Right lobe of liver (tissue), 6 donors: ENCODE data around the gene MEGF9. TPM values are rescaled to one million over a fixed set of nuclear protein-coding genes. Genes with fewer than 3 reads are reported as not detected.
A peak's percentile ranks its signal among the peaks of the same experiment; 100 is the strongest.

ENCODE experiments used
- ATAC-seq, 4 donors: fragments of 200-7000 bp; cut with Tn5 transposase; one replicate each; pipeline ENCODE4 v1.9.1; 2020; ENCODE audit warnings: mild to moderate bottlenecking in 4 of 4, moderate library complexity in 4 of 4
- DNase-seq, 3 donors: peaks; one replicate each; pipeline ENCODE4 v3.0.0-alpha.2; 2020
- H3K27ac ChIP-seq, 3 donors: fragments of 200-600 bp; one replicate each; pipeline ENCODE4 v1.8.0; 2022
- H3K27me3 ChIP-seq, 2 donors: fragments of 200-600 bp; one replicate each; pipeline ENCODE4 v1.8.0; 2022
- H3K36me3 ChIP-seq, 4 donors: fragments of 200-600 bp; sonication (generic) in 1 of 4; one replicate each; pipeline versions ENCODE4 v1.5.1 to v1.8.0; 2017 to 2022; ENCODE audit warnings: control low read depth in 1 of 4
- H3K4me1 ChIP-seq, 4 donors: fragments of 200-600 bp; sonication (generic) in 1 of 4; one replicate each; pipeline versions ENCODE4 v1.5.1 to v1.8.0; 2017 to 2022; ENCODE audit warnings: control low read depth in 1 of 4
- H3K4me3 ChIP-seq, 3 donors: fragments of 200-600 bp; one replicate each; pipeline ENCODE4 v1.8.0; 2022
- H3K9me3 ChIP-seq, 4 donors: fragments of 200-600 bp; sonication (generic) in 1 of 4; one replicate each; pipeline versions ENCODE4 v1.5.1 to v1.8.0; 2017 to 2022; ENCODE audit warnings: control low read depth in 1 of 4
- POLR2A ChIP-seq: fragments of 450-650 bp; IDR thresholded peaks from one replicate; pipeline ENCODE4 v1.6.1; 2017; ENCODE audit warnings: antibody characterized with exemption, mild to moderate bottlenecking
- WGBS: methylation state at CpG from one replicate; pipeline ENCODE4 v1.1.6; 2018; ENCODE audit warnings: low coverage, low lambda C conversion rate; ENCODE audit not compliant: insufficient coverage; ENCODE audit errors: missing lambda C conversion rate; 5-methylcytosine and 5-hydroxymethylcytosine counted together
- intact Hi-C, 2 donors: fragments of 100-400 bp; cut with DNase I; formaldehyde crosslinking; loops; one replicate each; pipeline versions ENCODE4 v1.11.2 to v1.14.1; 2022
- total RNA-seq, 6 experiments: library from RNA; depleted of rRNA in 2 of 6; stranded (reverse); fragments of >200 nt in 2 of 6; fragmentation: NEBNext Ultra II Directional in 3 of 6; extraction: Animal tissue kit (Norgen Biotek cat#: 25700) in 3 of 6; gene quantifications; one replicate each; pipeline versions ENCODE4 v1.1.0 to v1.2.4, GENCODE V29; 2016 to 2023
- TF ChIP-seq, protein P1 (sequence below), 4 donors: fragments of 200-600 bp in 3 of 4; fragments of 450-650 bp in 1 of 4; IDR thresholded peaks; one replicate each; pipeline versions ENCODE4 v1.5.1 to v1.8.0; 2016 to 2022; ENCODE audit warnings: antibody characterized with exemption in 4 of 4, mild to moderate bottlenecking in 2 of 4
- donor health status: DM: no; HTN: yes; CAD: no.
- donor health status: DM: no; HTN: no; CAD: no.
- donor health status: DM: no; HTN: no; CAD: no.
- donor health status: DM: no; HTN: yes; CAD: no.
- donor health status: DM: no; HTN: yes; CAD: no.

MEGF9 gene
- total RNA-seq, 6 experiments from 2014 or later: 26.8 to 49.0 (median 38.2) TPM

DNA sequence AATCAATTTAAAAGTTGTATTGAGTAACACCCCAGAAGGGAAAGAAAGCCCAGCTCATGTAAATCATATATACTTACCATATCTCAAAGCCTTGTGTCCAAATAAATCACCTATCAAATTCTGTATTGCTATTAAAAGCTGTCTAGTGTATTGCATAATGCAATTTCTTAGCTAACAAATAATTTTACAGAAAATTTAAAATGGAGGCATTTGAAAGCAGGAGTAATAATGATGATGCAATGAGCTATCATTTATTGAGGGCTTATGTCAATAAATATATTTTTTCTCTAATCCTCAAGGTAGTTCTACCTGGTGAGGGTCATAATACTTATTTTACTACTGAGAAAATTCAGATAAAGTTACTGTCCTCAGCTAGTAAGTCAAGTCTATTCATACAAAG is 91.5 kb downstream of the MEGF9 start:
- peaks cover 0 to 3% (median 1%) of the 10 kb centered on the region in 4 donors for H3K36me3 ChIP-seq

DNA sequence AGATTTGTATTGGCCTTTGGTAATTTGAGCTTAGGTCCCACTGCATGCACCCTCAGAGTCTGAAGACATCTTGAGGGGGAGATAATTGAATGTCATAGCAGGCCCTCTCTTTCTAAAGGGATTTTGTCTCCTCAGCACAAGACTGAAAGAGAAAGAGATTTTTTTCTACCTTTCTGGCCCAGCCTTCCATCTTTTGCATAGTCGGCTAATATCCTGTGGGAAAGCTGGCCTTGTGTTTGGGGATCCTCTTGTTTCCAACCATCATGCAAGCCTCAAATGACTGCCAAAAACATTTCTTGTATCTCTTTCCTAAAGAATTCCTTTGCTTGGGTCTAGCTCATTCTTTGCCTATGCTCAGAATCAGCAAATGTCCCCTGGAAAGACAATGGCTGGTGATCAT is 92.3 kb downstream of the MEGF9 start:
- H3K9me3 ChIP-seq: no peaks in the 10 kb centered on the region
- no peak for TF ChIP-seq POLR2A
- TF ChIP-seq, protein P1, sequence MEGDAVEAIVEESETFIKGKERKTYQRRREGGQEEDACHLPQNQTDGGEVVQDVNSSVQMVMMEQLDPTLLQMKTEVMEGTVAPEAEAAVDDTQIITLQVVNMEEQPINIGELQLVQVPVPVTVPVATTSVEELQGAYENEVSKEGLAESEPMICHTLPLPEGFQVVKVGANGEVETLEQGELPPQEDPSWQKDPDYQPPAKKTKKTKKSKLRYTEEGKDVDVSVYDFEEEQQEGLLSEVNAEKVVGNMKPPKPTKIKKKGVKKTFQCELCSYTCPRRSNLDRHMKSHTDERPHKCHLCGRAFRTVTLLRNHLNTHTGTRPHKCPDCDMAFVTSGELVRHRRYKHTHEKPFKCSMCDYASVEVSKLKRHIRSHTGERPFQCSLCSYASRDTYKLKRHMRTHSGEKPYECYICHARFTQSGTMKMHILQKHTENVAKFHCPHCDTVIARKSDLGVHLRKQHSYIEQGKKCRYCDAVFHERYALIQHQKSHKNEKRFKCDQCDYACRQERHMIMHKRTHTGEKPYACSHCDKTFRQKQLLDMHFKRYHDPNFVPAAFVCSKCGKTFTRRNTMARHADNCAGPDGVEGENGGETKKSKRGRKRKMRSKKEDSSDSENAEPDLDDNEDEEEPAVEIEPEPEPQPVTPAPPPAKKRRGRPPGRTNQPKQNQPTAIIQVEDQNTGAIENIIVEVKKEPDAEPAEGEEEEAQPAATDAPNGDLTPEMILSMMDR (IDR thresholded peaks at IDR 0.05): no peak

More for the DNA sequence above, 91.5 kb downstream of the MEGF9 start:
- intact Hi-C loops: no loop called here
- H3K9me3 ChIP-seq: no peaks in the 10 kb centered on the region
- TF ChIP-seq POLR2A: no peak
- peaks cover 0 to 24% (median 11%) of the 10 kb centered on the region in 4 donors for H3K4me1 ChIP-seq
- DNase-seq: no peak
- no peak overlapping the region for H3K4me3 ChIP-seq
- no peak for ATAC-seq
- no peak overlapping the region for H3K27ac ChIP-seq
- no peaks in the 10 kb centered on the region for H3K27me3 ChIP-seq

DNA sequence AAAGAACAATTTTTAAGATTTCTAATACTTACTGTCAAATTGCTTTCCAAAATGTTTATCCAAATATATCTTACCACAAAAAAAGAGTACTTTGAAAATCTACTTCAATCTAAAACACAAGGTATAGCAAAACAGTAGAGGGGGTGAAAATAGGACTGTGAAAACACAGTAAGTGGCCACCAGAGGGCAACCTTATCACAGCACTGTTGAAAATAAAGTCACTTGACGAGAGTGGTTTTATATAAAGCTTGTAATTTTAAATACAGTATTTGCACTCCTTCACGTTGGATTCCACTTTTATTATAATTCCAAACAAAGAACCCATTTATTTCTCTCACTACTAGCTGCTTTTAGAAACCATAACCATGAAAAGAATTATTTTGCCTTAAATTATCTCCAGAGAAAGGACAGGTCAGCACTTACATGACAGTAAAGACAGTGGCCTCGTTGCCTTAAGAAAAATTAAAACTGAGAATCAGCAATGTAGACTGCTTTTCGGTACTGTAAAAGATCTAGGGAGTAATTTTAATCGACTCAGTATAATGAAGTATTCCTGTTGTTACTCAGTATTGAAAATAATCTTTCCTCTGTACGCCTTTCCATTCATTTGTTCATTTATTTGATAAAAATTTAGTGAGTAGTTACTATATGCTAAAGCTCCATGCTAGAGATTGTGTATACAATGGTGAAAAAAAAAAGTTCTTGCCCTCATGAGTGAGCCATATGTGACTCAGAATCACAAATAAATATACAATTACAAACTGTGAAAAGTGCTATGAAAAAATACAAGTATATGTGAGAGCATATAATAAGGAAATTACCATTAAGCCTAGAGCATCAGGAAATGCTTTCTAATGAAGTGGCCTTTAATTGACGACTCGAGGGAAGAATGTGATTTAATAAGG is 94.3 kb downstream of the MEGF9 start:
- DNase-seq (peak in 1 of 3 donors; percentile 60), ATAC-seq (peak; percentile 83 to 92 (median 88))
- no peak overlapping the region for H3K4me3 ChIP-seq
- TF ChIP-seq, protein P1 (IDR thresholded peaks at IDR 0.05): peak; percentile 86 to 91 (median 88)
- TF ChIP-seq POLR2A: no peak
- peak overlapping the region in 1 of 3 donors; percentile 64 for H3K27ac ChIP-seq
- H3K9me3 ChIP-seq: no peaks in the 10 kb centered on the region
- intact Hi-C loops: no loop called here
- 36% methylated on average over 8 of the region's 8 CpGs for WGBS
- peaks cover 0 to 25% (median 12%) of the 10 kb centered on the region in 4 donors for H3K4me1 ChIP-seq
- peaks cover 0 to 3% (median 1%) of the 10 kb centered on the region in 4 donors for H3K36me3 ChIP-seq
- no peaks in the 10 kb centered on the region for H3K27me3 ChIP-seq

More for the DNA sequence above, 92.3 kb downstream of the MEGF9 start:
- DNase-seq: no peak
- H3K36me3 ChIP-seq: peaks cover 0 to 3% (median 1%) of the 10 kb centered on the region in 4 donors
- H3K27me3 ChIP-seq: no peaks in the 10 kb centered on the region
- WGBS: 100% methylated on average over 1 of the region's 1 CpG
- H3K4me1 ChIP-seq: peaks cover 0 to 24% (median 12%) of the 10 kb centered on the region in 4 donors
- intact Hi-C loops: no loop called here
- H3K4me3 ChIP-seq: no peak overlapping the region
- no peak overlapping the region for H3K27ac ChIP-seq
- ATAC-seq: no peak

GRCh38 chr9:120616966-120617935 is 97.0 kb downstream of the MEGF9 start:
- intact Hi-C loops: no loop called here
- H3K27me3 ChIP-seq: no peaks in the 10 kb centered on the region
- peaks cover 0 to 25% (median 12%) of the 10 kb centered on the region in 4 donors for H3K4me1 ChIP-seq
- H3K36me3 ChIP-seq: peaks cover 0 to 14% (median 1%) of the 10 kb centered on the region in 4 donors
- peak overlapping the region in 1 of 3 donors; percentile 44 for H3K27ac ChIP-seq
- TF ChIP-seq, protein P1 (IDR thresholded peaks at IDR 0.05): no peak
- no peak for TF ChIP-seq POLR2A
- peak; percentile 83 to 90 (median 88) for ATAC-seq
- no peak overlapping the region for H3K4me3 ChIP-seq
- no peaks in the 10 kb centered on the region for H3K9me3 ChIP-seq
- DNase-seq: no peak
